Posterior vena cava (tissue), 2 donors: ENCODE data around the gene TOP2A. TPM values are rescaled to one million over a fixed set of nuclear protein-coding genes. Genes with fewer than 3 reads are reported as not detected.

Experiments used
- DNase-seq: peaks from one replicate; pipeline ENCODE4 v3.0.0-alpha.2; 2020; ENCODE audit warnings: low spot score
- intact Hi-C, 2 donors: fragments of 100-400 bp; cut with DNase I; formaldehyde crosslinking; loops; one replicate each; pipeline versions ENCODE4 v1.14.1 to v1.14.2; 2022 to 2023
- total RNA-seq, 2 donors: library from RNA; stranded (reverse); fragmentation: NEBNext Ultra II Directional; extraction: Animal tissue kit (Norgen Biotek cat#: 25700); gene quantifications; one replicate each; pipeline ENCODE4 v1.2.1, GENCODE V29; 2021
- donor health status: DM: yes; HTN: yes; CAD: no.
- donor health status: DM: yes; HTN: yes; CAD: no.

Gene TOP2A
- total RNA-seq, 2 donors from 2014 or later: 1.1 to 2.2 TPM

DNA sequence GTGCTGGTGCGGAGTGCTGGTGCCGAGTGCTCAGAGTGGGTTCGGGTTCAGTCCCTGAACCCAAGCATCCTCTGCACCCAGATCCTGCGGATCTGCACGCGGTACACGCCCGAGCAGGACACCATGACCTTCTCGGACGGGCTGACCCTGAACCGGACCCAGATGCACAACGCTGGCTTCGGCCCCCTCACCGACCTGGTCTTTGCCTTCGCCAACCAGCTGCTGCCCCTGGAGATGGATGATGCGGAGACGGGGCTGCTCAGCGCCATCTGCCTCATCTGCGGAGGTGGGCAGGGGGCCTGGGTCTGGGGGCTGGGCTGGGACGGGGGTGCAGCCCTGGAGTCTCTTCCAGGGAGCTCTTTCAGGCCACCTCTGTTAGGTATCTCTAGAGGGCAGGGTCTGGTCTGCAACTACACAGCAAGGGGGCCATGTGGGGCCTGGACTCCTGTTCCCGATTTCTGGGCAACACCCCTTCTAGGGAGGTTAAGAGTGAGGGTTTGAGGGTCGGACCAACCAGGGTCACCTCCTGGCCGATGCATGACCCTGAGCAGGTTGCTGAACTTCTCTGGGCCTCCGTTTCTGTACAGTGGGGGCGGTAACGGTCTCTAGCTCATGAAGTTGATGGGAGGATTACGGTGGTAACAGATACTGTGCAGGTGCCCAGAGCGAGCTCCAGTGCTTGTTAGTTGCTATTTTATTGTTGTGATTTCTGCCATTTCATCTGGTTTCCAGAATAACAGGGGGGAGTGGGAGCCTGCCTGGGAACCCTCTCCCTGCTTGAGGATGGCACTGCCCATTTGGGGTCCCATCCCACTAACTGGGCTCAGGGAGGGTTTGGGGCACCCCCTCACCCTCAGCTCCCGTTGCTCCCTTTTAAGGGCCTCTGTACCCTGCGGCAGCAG lies 63.2 kb downstream of the TOP2A start:
- intact Hi-C loops: loop anchor here in 1 of 2 donors (10.0 kb wide), 1 partner anchor 140 kb away; the partner anchor contains the start of gene WIPF2
- no peak for DNase-seq

- DNase-seq: no peak
- intact Hi-C loops: loop anchor here (2.0 to 10.0 kb wide), 2 partner anchors 46 to 138 kb away; partner anchors contain the start of gene WIPF2 (in 1 of the 2)
Observed at GRCh38 chr17:40352779-40353394, 64.8 kb downstream of the TOP2A start.

- intact Hi-C loops: loop anchor here (2.0 to 10.0 kb wide), 2 partner anchors 46 to 138 kb away; partner anchors contain the start of gene WIPF2 (in 1 of the 2)
Observed at GRCh38 chr17:40352237-40352778, 65.4 kb downstream of the TOP2A start.

DNA sequence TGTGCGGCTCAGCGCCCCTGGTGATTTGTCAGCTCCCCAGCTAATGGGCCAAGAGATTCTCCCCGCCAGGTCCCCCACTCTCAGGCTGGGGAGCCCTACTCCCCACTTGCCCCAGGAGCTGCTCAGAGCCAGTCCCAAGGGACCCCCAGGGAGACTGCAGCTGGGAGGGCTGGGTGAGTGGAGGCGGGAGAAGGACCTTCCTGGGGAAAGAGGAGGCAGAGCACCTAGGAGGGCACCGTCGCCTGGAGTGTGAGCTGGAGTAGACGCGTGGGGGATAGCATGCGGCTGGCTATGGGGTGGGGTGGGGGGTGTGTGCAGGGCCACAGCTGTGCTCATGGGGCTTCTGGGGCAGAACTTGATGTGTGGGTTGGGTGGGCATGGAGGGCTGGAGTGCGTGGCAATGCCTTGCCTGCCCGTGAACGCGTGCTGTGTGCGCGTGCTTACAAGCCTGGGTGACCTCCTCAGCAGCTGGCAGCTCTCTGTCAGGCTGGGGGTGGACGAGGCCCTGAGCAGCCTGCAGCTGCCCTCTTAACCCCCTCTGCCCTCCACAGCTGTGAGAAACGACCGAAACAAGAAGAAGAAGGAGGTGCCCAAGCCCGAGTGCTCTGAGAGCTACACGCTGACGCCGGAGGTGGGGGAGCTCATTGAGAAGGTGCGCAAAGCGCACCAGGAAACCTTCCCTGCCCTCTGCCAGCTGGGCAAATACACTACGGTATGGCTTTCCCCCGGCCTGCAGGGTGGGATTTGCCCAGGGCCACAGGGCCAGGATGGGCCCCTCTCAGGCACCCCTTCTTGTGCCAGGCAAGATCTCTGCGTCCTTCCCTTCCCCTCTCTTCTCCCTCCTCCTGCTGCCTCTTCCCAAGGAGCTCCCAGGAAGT lies 66.1 kb downstream of the TOP2A start:
- intact Hi-C loops: loop anchor here (2.0 to 10.0 kb wide), 2 partner anchors 45 to 137 kb away; partner anchors contain the start of gene WIPF2 (in 1 of the 2)

More at GRCh38 chr17:40352237-40352778, 65.4 kb downstream of the TOP2A start:
- no peak for DNase-seq

GRCh38 chr17:40350689-40351358 lies 66.9 kb downstream of the TOP2A start:
- intact Hi-C loops: loop anchor here in 1 of 2 donors (2.0 to 10.0 kb wide), 2 partner anchors 44 to 136 kb away; partner anchors contain the start of gene WIPF2
- DNase-seq: no peak

More for the DNA sequence above, 66.1 kb downstream of the TOP2A start:
- no peak for DNase-seq

DNA sequence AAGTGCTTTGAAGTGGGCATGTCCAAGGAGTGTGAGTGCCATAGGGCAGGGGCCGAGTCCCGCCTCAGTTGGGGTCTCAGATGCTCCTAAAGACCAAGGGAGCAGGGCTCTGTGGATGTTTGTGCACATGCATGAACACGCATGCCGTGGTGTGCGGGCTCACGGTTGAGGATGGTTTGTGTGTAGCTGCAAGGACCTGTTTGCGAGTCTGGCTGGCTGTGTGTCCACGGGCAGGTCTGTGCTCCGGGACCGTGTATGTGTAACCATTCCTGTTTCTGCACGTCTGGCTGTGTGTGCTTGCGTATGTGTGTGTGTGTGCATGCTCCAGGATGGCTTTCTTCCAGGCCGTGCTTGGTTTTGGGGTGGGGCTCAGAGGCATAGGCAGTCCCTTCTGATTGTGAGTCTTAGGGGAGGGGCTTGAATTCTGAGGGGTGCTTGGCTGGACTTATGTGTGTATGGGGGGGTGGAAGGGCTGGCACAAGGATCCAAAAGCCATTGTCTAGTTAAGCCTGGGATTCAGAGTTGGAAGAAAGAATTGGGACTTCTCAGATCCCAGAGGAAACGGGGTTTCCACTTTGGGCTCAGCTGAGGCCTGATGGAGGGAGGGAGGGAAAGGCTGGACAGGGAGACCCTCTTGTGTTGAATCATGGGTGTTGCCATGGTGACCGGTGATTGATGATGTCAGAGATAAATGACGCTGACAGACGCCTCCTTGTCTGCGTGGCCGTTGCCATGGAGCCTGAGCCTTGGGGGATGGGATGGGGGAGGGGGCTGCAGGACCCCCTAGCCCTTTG lies 67.6 kb downstream of the TOP2A start:
- no peak for DNase-seq
- intact Hi-C loops: loop anchor here in 1 of 2 donors (2.0 to 10.0 kb wide), 2 partner anchors 43 to 135 kb away; partner anchors contain the start of gene WIPF2

DNA sequence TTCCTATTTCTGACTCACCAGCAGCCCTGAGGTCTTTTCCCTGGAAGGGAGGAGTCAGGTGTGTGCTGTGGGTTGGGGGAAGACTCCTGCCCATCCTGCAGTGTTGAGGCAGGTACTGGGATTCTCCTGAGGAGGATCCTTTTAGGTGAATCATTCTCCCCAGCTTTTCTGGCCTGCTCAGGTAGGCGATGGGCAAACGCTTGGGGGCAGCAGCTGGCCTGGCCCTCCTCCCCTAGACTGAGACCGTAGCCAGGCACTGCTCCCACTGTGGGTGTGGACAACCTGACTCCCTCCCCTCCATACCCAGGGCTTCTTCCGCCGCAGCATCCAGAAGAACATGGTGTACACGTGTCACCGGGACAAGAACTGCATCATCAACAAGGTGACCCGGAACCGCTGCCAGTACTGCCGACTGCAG lies 68.2 kb downstream of the TOP2A start:
- intact Hi-C loops: no loop called here
- DNase-seq: no peak

- intact Hi-C loops: no loop called here
- DNase-seq: no peak
Observed at GRCh38 chr17:40348562-40349476, 68.9 kb downstream of the TOP2A start.

DNA sequence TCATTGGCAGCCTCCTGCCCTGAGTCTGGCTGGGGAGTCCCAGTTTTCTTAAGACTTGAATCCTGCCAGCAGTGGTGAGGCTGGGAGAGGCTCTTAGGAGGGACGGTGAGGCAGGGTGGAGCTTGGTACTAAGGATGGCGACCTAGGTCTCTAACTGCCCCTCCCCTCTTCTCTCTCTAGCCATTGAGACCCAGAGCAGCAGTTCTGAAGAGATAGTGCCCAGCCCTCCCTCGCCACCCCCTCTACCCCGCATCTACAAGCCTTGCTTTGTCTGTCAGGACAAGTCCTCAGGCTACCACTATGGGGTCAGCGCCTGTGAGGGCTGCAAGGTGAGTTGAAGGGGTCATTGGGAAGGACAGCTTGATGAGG lies 69.6 kb downstream of the TOP2A start:
- no peak for DNase-seq
- intact Hi-C loops: no loop called here

GRCh38 chr17:40347319-40348135 lies 70.2 kb downstream of the TOP2A start:
- intact Hi-C loops: loop anchor here in 1 of 2 donors (2.0 kb wide), 1 partner anchor 39 kb away; the partner anchor contains the start of gene RARA
- no peak for DNase-seq

- intact Hi-C loops: loop anchor here in 1 of 2 donors (2.0 kb wide), 1 partner anchor 38 kb away; the partner anchor contains the start of gene RARA
- no peak for DNase-seq
Observed at GRCh38 chr17:40346765-40347158, 70.9 kb downstream of the TOP2A start.

DNA sequence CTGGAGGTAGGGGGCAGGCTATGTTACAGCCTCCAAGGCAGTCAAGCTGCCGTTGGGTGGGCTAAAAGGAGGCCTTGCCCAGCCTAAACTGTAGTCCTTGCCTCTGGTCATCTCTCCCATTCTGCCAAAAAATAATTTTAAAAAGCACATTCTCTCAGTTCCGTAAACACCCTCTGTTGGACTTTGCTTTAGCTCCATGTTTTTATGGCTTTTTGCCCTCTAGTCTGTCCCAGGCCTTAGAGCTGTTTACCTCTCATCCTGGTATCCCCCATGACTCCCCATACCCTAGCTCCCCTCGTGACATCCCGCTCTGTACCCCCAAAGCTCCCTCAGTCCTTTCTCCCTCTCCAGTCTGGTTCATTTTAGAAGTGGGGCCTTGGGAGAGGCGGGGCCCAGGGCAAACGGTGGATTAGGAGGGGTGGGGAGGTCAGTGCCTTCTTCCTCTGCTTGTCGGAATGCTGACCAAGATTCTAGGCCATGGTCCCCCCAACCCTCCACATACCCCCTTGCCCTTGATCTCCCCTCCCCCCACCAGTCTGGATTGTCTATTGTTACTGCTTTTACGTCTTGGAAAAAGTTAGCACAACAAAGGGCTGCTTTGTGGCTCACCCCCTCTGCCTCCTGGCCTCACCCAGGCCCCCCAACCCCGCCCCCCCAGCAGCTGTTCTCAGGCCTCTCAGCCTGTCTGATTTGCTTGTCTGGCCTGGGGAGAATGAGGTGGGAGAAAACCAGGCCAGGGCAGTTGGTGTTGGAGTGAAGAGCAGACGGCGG lies 71.5 kb downstream of the TOP2A start:
- no peak for DNase-seq
- intact Hi-C loops: loop anchor here in 1 of 2 donors (2.0 kb wide), 1 partner anchor 37 kb away; the partner anchor contains the start of gene RARA

GRCh38 chr17:40345161-40345993 lies 72.3 kb downstream of the TOP2A start:
- peak; percentile 91 for DNase-seq
- intact Hi-C loops: no loop called here
